H1 (cell line): ENCODE results near the gene MAGI2. TPM values are rescaled to one million over a fixed set of nuclear protein-coding genes. Genes with fewer than 3 reads are reported as not detected.

ENCODE experiments used
- CTCF ChIA-PET: fragments of 300-600 bp; sonication (Branson Sonifier 250); formaldehyde crosslinking; loops from one replicate; lab custom pipeline; 2021; ENCODE audit not compliant: partially characterized antibody; lab: Charles Lee
- POLR2A ChIA-PET: fragments of 300-600 bp; sonication (Branson Sonifier 250); formaldehyde crosslinking; loops from one replicate; lab custom pipeline; 2021; ENCODE audit warnings: inconsistent platforms; ENCODE audit not compliant: partially characterized antibody; lab: Charles Lee
- DNase-seq, 2 experiments: peaks; one replicate each; pipeline versions ENCODE4 v3.0.0 to v3.0.0-alpha.2; 2010 to 2022; ENCODE audit warnings: low spot score in 2 of 2, low read depth in 1 of 2, mixed read lengths in 1 of 2
- FAIRE-seq: peaks from 2 replicates; lab custom pipeline; 2011; peaks lifted over from hg19 to GRCh38; lab: Jason Lieb, UNC
- H2AFZ ChIP-seq: 2 replicates; pipeline ENCODE4 v1.8.1; 2012; ENCODE audit warnings: low read length, inconsistent platforms
- H2AK5ac ChIP-seq: 2 replicates; pipeline ENCODE4 v1.6.1; 2013; ENCODE audit warnings: low read depth, low read length
- H2BK120ac ChIP-seq: replicated peaks from 2 replicates; pipeline ENCODE3; 2013; ENCODE audit warnings: low read depth, low read length, inconsistent platforms
- H2BK12ac ChIP-seq: 2 replicates; pipeline ENCODE4 v1.6.1; 2013; ENCODE audit warnings: low read depth, low read length
- H2BK15ac ChIP-seq: 2 replicates; pipeline ENCODE4 v1.6.1; 2013; ENCODE audit warnings: low read length
- H2BK20ac ChIP-seq: 2 replicates; pipeline ENCODE4 v1.6.1; 2013; ENCODE audit warnings: low read length
- H2BK5ac ChIP-seq: 2 replicates; pipeline ENCODE4 v1.6.1; 2013; ENCODE audit warnings: low read depth, low read length
- H3K14ac ChIP-seq: 2 replicates; pipeline ENCODE4 v1.6.1; 2013; ENCODE audit warnings: inconsistent platforms; ENCODE audit not compliant: insufficient read length
- H3K18ac ChIP-seq: 2 replicates; pipeline ENCODE4 v1.6.1; 2013; ENCODE audit warnings: low read length; ENCODE audit errors: extremely low read depth
- H3K23ac ChIP-seq: 2 replicates; pipeline ENCODE4 v1.6.1; 2013; ENCODE audit warnings: inconsistent platforms; ENCODE audit not compliant: insufficient read length
- H3K23me2 ChIP-seq: 2 replicates; pipeline ENCODE4 v1.6.1; 2013; ENCODE audit warnings: low read depth, low read length
- H3K27ac ChIP-seq: 2 replicates; pipeline ENCODE4 v1.6.1; 2011; ENCODE audit warnings: low read depth, low read length, inconsistent platforms
- H3K27me3 ChIP-seq, 4 experiments: replicated peaks in 1 of 4; 1 replicate in 1 of 4; 2 replicates in 3 of 4; pipeline versions ENCODE4 v1.6.1 to v1.8.1; 2011 to 2013; ENCODE audit warnings: low read length in 3 of 4, mild to moderate bottlenecking in 3 of 4, inconsistent platforms in 2 of 4, mixed read lengths in 2 of 4, moderate library complexity in 1 of 4; ENCODE audit not compliant: control insufficient read depth in 3 of 4, insufficient read depth in 3 of 4; ENCODE audit errors: extremely low read depth in 1 of 4
- H3K36me3 ChIP-seq, 4 experiments: 2 replicates each; pipeline versions ENCODE4 v1.6.1 to v1.8.1; 2011 to 2013; ENCODE audit warnings: mild to moderate bottlenecking in 4 of 4, low read length in 3 of 4, moderate library complexity in 2 of 4, control low read depth in 1 of 4, inconsistent platforms in 1 of 4; ENCODE audit not compliant: insufficient read depth in 4 of 4, control insufficient read depth in 2 of 4
- H3K4ac ChIP-seq: replicated peaks from 2 replicates; pipeline ENCODE3; 2013; ENCODE audit warnings: low read length, low read depth, mixed read lengths, inconsistent platforms; ENCODE audit not compliant: insufficient read length
- H3K4me1 ChIP-seq, 4 experiments: replicated peaks in 1 of 4; 1 replicate in 1 of 4; 2 replicates in 3 of 4; pipeline versions ENCODE4 v1.6.1 to v1.8.1; 2011 to 2013; ENCODE audit warnings: low read length in 3 of 4, inconsistent platforms in 2 of 4, mixed read lengths in 1 of 4; ENCODE audit not compliant: insufficient read depth in 4 of 4, control insufficient read depth in 3 of 4
- H3K4me2 ChIP-seq, 2 experiments: 2 replicates each; pipeline versions ENCODE4 v1.6.1 to v1.8.1; 2011 to 2013; ENCODE audit warnings: low read depth in 2 of 2, low read length in 2 of 2, control low read depth in 1 of 2, inconsistent platforms in 1 of 2, mild to moderate bottlenecking in 1 of 2; ENCODE audit not compliant: insufficient read depth in 1 of 2
- H3K4me3 ChIP-seq, 4 experiments: fragments of 200-600, 300-600 bp in 1 of 4; sonication (generic), shearing (Covaris generic), sonication (Bioruptor Twin) in 1 of 4; 2 replicates each; pipeline versions ENCODE4 v1.5.1 to v1.8.1; 2011 to 2016; ENCODE audit warnings: low read length in 4 of 4, low read depth in 3 of 4, control low read depth in 2 of 4, inconsistent platforms in 2 of 4, mild to moderate bottlenecking in 2 of 4, mixed read lengths in 1 of 4, moderate library complexity in 1 of 4; ENCODE audit not compliant: insufficient read depth in 2 of 4; ENCODE audit errors: extremely low read depth in 1 of 4
- H3K56ac ChIP-seq: replicated peaks from 2 replicates; pipeline ENCODE3; 2013; ENCODE audit warnings: low read depth, mild to moderate bottlenecking, mixed read lengths, low read length, inconsistent platforms; ENCODE audit not compliant: insufficient read length
- H3K79me1 ChIP-seq: 2 replicates; pipeline ENCODE4 v1.6.1; 2013; ENCODE audit warnings: low read depth, low read length, control low read depth
- H3K79me2 ChIP-seq, 2 experiments: 2 replicates each; pipeline versions ENCODE4 v1.6.1 to v1.8.1; 2012 to 2013; ENCODE audit warnings: low read length in 2 of 2, mild to moderate bottlenecking in 2 of 2, inconsistent platforms in 1 of 2; ENCODE audit not compliant: insufficient read depth in 2 of 2, control insufficient read depth in 1 of 2
- H3K9ac ChIP-seq, 4 experiments: replicated peaks in 1 of 4; 1 replicate in 1 of 4; 2 replicates in 3 of 4; pipeline versions ENCODE4 v1.6.1 to v1.8.1; 2011 to 2013; ENCODE audit warnings: low read depth in 3 of 4, low read length in 3 of 4, control low read depth in 2 of 4, mild to moderate bottlenecking in 2 of 4, moderate library complexity in 2 of 4, inconsistent platforms in 1 of 4; ENCODE audit errors: extremely low read depth in 1 of 4
- H3K9me3 ChIP-seq, 2 experiments: 2 replicates each; pipeline versions ENCODE4 v1.6.1 to v1.8.1; 2012 to 2013; ENCODE audit warnings: mild to moderate bottlenecking in 2 of 2, moderate library complexity in 2 of 2, control low read depth in 1 of 2, inconsistent platforms in 1 of 2, low read depth in 1 of 2, low read length in 1 of 2, mixed read lengths in 1 of 2; ENCODE audit not compliant: insufficient read depth in 2 of 2
- H4K20me1 ChIP-seq, 2 experiments: replicated peaks in 1 of 2; 2 replicates each; pipeline versions ENCODE3 to v1.8.1; 2011 to 2013; ENCODE audit warnings: inconsistent platforms in 2 of 2, low read length in 2 of 2, mild to moderate bottlenecking in 1 of 2; ENCODE audit not compliant: insufficient read depth in 2 of 2, control insufficient read depth in 1 of 2
- H4K5ac ChIP-seq: 2 replicates; pipeline ENCODE4 v1.6.1; 2013; ENCODE audit warnings: low read length, low read depth, mixed read lengths, inconsistent platforms; ENCODE audit not compliant: insufficient read length
- H4K8ac ChIP-seq: 2 replicates; pipeline ENCODE4 v1.8.0; 2013; ENCODE audit warnings: mild to moderate bottlenecking, moderate library complexity, low read length, inconsistent platforms; ENCODE audit not compliant: insufficient read depth; ENCODE audit errors: extremely low read depth
- H4K91ac ChIP-seq: replicated peaks from 2 replicates; pipeline ENCODE3; 2013; ENCODE audit warnings: low read length, mixed read lengths, inconsistent platforms; ENCODE audit not compliant: insufficient read length
- CBX8 ChIP-seq: fragments of 300-800, 300-1000 bp; sonication (generic); IDR thresholded peaks from 2 replicates; pipeline ENCODE4 v1.7.1; 2016; ENCODE audit warnings: low read depth, low read length, borderline replicate concordance
- CREB1 ChIP-seq: IDR thresholded peaks from 2 replicates; pipeline ENCODE4 v1.6.1; 2012; ENCODE audit warnings: inconsistent platforms
- GABPA ChIP-seq: IDR thresholded peaks from 2 replicates; pipeline ENCODE4 v1.6.1; 2011; ENCODE audit warnings: mild to moderate bottlenecking, low read length, moderate library complexity, borderline replicate concordance; ENCODE audit not compliant: insufficient read depth
- GTF2F1 ChIP-seq: IDR thresholded peaks from 2 replicates; pipeline ENCODE4 v1.6.1; 2012; ENCODE audit warnings: low read depth, low read length, improper control_type of control experiment, borderline replicate concordance
- JUND ChIP-seq: IDR thresholded peaks from 2 replicates; pipeline ENCODE4 v1.6.1; 2011; ENCODE audit warnings: mild to moderate bottlenecking, improper control_type of control experiment, low read length
- KDM5A ChIP-seq: fragments of 200-600 bp; IDR thresholded peaks from 2 replicates; pipeline ENCODE4 v1.7.1; 2012; ENCODE audit warnings: mild to moderate bottlenecking, low read length, inconsistent platforms, mixed read lengths
- MAX ChIP-seq: IDR thresholded peaks from 2 replicates; pipeline ENCODE4 v1.6.1; 2012; ENCODE audit warnings: inconsistent platforms
- POLR2AphosphoS5 ChIP-seq: IDR thresholded peaks from 2 replicates; pipeline ENCODE4 v1.6.1; 2011; ENCODE audit warnings: low read depth, low read length
- SAP30 ChIP-seq: fragments of 300-600 bp; sonication (generic); IDR thresholded peaks from 2 replicates; pipeline ENCODE4 v1.7.1; 2012; ENCODE audit warnings: low read length, moderate library complexity, mild to moderate bottlenecking, inconsistent platforms; ENCODE audit not compliant: insufficient read depth, insufficient replicate concordance
- SIX5 ChIP-seq: IDR thresholded peaks from 2 replicates; pipeline ENCODE4 v1.6.1; 2011; ENCODE audit warnings: mild to moderate bottlenecking, low read depth, low read length
- TAF7 ChIP-seq: optimal IDR thresholded peaks from 2 replicates; pipeline ENCODE3; 2011; ENCODE audit warnings: low read depth, mild to moderate bottlenecking, inconsistent platforms, low read length, moderate library complexity, borderline replicate concordance
- TBP ChIP-seq: IDR thresholded peaks from 2 replicates; pipeline ENCODE4 v1.6.1; 2011; ENCODE audit warnings: low read depth, low read length, improper control_type of control experiment
- TEAD4 ChIP-seq: IDR thresholded peaks from 2 replicates; pipeline ENCODE4 v1.6.1; 2012; ENCODE audit warnings: low read depth, low read length, inconsistent platforms, mixed read lengths
- USF2 ChIP-seq: IDR thresholded peaks from 2 replicates; pipeline ENCODE4 v1.6.1; 2011; ENCODE audit warnings: low read length, improper control_type of control experiment
- YY1 ChIP-seq: IDR thresholded peaks from 2 replicates; pipeline ENCODE4 v1.6.1; 2011; ENCODE audit warnings: low read depth, mild to moderate bottlenecking, low read length
- polyA plus RNA-seq, 7 experiments: library from polyadenylated mRNA; depleted of rRNA in 3 of 7; stranded (reverse) in 5 of 7; unstranded in 2 of 7; fragments of >200 nt in 5 of 7; fragments of 200-250 nt in 2 of 7; gene quantifications; 1 replicate in 5 of 7; 2 replicates in 1 of 7; 4 replicates in 1 of 7; pipeline versions ENCODE4 v1.2.1 to v1.2.3, GENCODE V29; 2011 to 2013; ENCODE audit warnings: missing spikeins in 2 of 7, mixed read lengths in 2 of 7
- total RNA-seq: library from RNA; stranded (reverse); fragmentation: NEBNext Ultra II Directional; extraction: Animal tissue kit (Norgen Biotek cat#: 25700); gene quantifications from 2 replicates; pipeline ENCODE4 v1.2.1, GENCODE V29; 2021

The MAGI2 gene
- total and polyA plus RNA-seq, 2 of the 8 experiments (the other 6 are each of a cell fraction or from before 2014, with no cell fraction given), result 6.0 to 27.3 TPM

GRCh38 chr7:78752554-78752953 is 700.9 kb downstream of the MAGI2 start:
- Histone ChIP-seq H3K4ac (no peak overlapping the region), H2BK15ac (no peak overlapping the region), H3K4me2 (no peak overlapping the region), H4K20me1 (no peaks in the 10 kb centered on the region), H4K8ac (no peak overlapping the region), H4K5ac (no peak overlapping the region), H3K27ac (no peak overlapping the region), H3K4me3 (no peak overlapping the region), H2BK5ac (no peak overlapping the region), H2BK12ac (no peak overlapping the region), H3K27me3 (no peaks in the 10 kb centered on the region), H3K9me3 (peaks cover 5% of the 10 kb centered on the region in 2 experiments; a peak in 3 of 4 replicates), H3K56ac (no peak overlapping the region), H2BK20ac (no peak overlapping the region), H3K4me1 (peaks cover 0 to 5% (median 3%) of the 10 kb centered on the region in 4 experiments; a peak in 4 of 7 replicates), H2BK120ac (no peak overlapping the region), H3K36me3 (peaks cover 0 to 5% (median 1%) of the 10 kb centered on the region in 4 experiments; a peak in 1 of 8 replicates), H3K9ac (no peak overlapping the region), H3K79me1 (no peaks in the 10 kb centered on the region), H2AK5ac (no peak overlapping the region), H3K18ac (no peak overlapping the region), H3K79me2 (peaks cover 0 to 85% of the 10 kb centered on the region in 2 experiments; a peak in 3 of 4 replicates), H4K91ac (no peak overlapping the region), H2AFZ (no peak overlapping the region), H3K23ac (no peak overlapping the region), H3K14ac (no peak overlapping the region), H3K23me2 (no peaks in the 10 kb centered on the region)
- DNase-seq (no peak), FAIRE-seq (no peak)
- ChIA-PET POLR2A (interaction anchor here (0.6 kb wide), 1 partner anchor 194 kb away, joined by 5 read pairs; no protein-coding TSS in a partner anchor), CTCF (no interaction called here)
- TF ChIP-seq TEAD4 (no peak), KDM5A (no peak), JUND (no peak), CREB1 (no peak), TAF7 (no peak), YY1 (no peak), SIX5 (no peak), USF2 (no peak), GABPA (no peak), SAP30 (no peak), MAX (no peak), GTF2F1 (no peak), TBP (no peak), POLR2AphosphoS5 (no peak), CBX8 (no peak)
